Chondrocyte (in vitro differentiated cells): Measurements from ENCODE around the gene UNC13D. TPM values are rescaled to one million over a fixed set of nuclear protein-coding genes. Genes with fewer than 3 reads are reported as not detected.
"Not testable (repeated sequence)": the region's sequence is repeated elsewhere in the genome, so short reads cannot be mapped to it uniquely, and the experiment has no call there.

Experiments
- DNase-seq: peaks from one replicate; pipeline ENCODE4 v3.0.0; 2021; ENCODE audit warnings: mixed read lengths, low spot score
- H3K27ac Mint-ChIP-seq: one replicate; pipeline ENCODE4 v1.8.0; 2021; ENCODE audit warnings: mild to moderate bottlenecking, moderate library complexity, mixed read lengths; ENCODE audit not compliant: unreplicated experiment
- H3K27me3 Mint-ChIP-seq: 2 replicates; pipeline ENCODE4 v1.8.0; 2021; ENCODE audit warnings: low read depth, mixed read lengths
- H3K36me3 Mint-ChIP-seq: 2 replicates; pipeline ENCODE4 v1.8.0; 2021; ENCODE audit warnings: low read depth, mixed read lengths
- H3K4me1 Mint-ChIP-seq: 2 replicates; pipeline ENCODE4 v1.8.0; 2021; ENCODE audit warnings: low read depth, mild to moderate bottlenecking, mixed read lengths
- H3K4me3 Mint-ChIP-seq: one replicate; pipeline ENCODE4 v1.8.0; 2021; ENCODE audit warnings: mild to moderate bottlenecking, moderate library complexity, mixed read lengths; ENCODE audit not compliant: unreplicated experiment
- H3K9me3 Mint-ChIP-seq: 2 replicates; pipeline ENCODE4 v1.8.0; 2021; ENCODE audit warnings: low read depth, mixed read lengths
- CTCF ChIP-seq: fragments of 200-600 bp; sonication (generic); IDR thresholded peaks from 2 replicates; pipeline ENCODE4 v1.5.0; 2021; ENCODE audit warnings: antibody characterized with exemption, mild to moderate bottlenecking, moderate library complexity
- total RNA-seq: library from RNA; stranded (reverse); gene quantifications from 3 replicates; pipeline ENCODE4 v1.2.1, GENCODE V29; 2021

UNC13D gene
- total RNA-seq, 1 donor from 2014 or later: 1.5 TPM

GRCh38 chr17:75864887-75865286 lies 20.7 kb upstream of the UNC13D start:
- not testable (repeated sequence) for H3K4me3 Mint-ChIP-seq, H3K27me3 Mint-ChIP-seq, H3K9me3 Mint-ChIP-seq, H3K36me3 Mint-ChIP-seq, DNase-seq
- H3K4me1 Mint-ChIP-seq: peaks cover 29% of the 10 kb centered on the region
- peak overlapping the region; percentile 78 for H3K27ac Mint-ChIP-seq

GRCh38 chr17:75864448-75864871 lies 20.3 kb upstream of the UNC13D start:
- H3K36me3 Mint-ChIP-seq: no peaks in the 10 kb centered on the region
- DNase-seq: no peak
- peak overlapping the region; percentile 6 for H3K4me3 Mint-ChIP-seq
- H3K27me3 Mint-ChIP-seq: no peaks in the 10 kb centered on the region
- peak overlapping the region; percentile 78 for H3K27ac Mint-ChIP-seq
- no peaks in the 10 kb centered on the region for H3K9me3 Mint-ChIP-seq
- H3K4me1 Mint-ChIP-seq: peaks cover 25% of the 10 kb centered on the region
- TF ChIP-seq CTCF: no peak

- Mint-ChIP-seq H3K36me3 (no peaks in the 10 kb centered on the region), H3K9me3 (no peaks in the 10 kb centered on the region), H3K4me3 (no peak overlapping the region), H3K27me3 (no peaks in the 10 kb centered on the region), H3K27ac (no peak overlapping the region), H3K4me1 (peaks cover 23% of the 10 kb centered on the region)
- no peak for TF ChIP-seq CTCF
- DNase-seq: no peak
Measured at GRCh38 chr17:75861927-75862317, 17.7 kb upstream of the UNC13D start.

GRCh38 chr17:75859358-75859757 lies 15.2 kb upstream of the UNC13D start:
- H3K4me1 Mint-ChIP-seq: peaks cover 20% of the 10 kb centered on the region
- H3K36me3 Mint-ChIP-seq, H3K27ac Mint-ChIP-seq, H3K4me3 Mint-ChIP-seq, H3K27me3 Mint-ChIP-seq, DNase-seq, H3K9me3 Mint-ChIP-seq: not testable (repeated sequence)

GRCh38 chr17:75856062-75856756 lies 12.0 kb upstream of the UNC13D start:
- DNase-seq: no peak
- H3K27ac Mint-ChIP-seq: peak overlapping the region; percentile 77
- no peak overlapping the region for H3K4me3 Mint-ChIP-seq
- peaks cover 3% of the 10 kb centered on the region for H3K36me3 Mint-ChIP-seq
- H3K9me3 Mint-ChIP-seq: no peaks in the 10 kb centered on the region
- peaks cover 31% of the 10 kb centered on the region for H3K4me1 Mint-ChIP-seq
- no peak for TF ChIP-seq CTCF
- no peaks in the 10 kb centered on the region for H3K27me3 Mint-ChIP-seq

GRCh38 chr17:75855310-75856061 lies 11.3 kb upstream of the UNC13D start, which contains the start of gene WBP2:
Gene WBP2 (minus strand): TSS chr17:75855335. CDS start chr17:75855297, 38 bp downstream.
- peak; percentile 99 for DNase-seq
- Mint-ChIP-seq H3K36me3 (peaks cover 6% of the 10 kb centered on the region), H3K4me1 (peaks cover 31% of the 10 kb centered on the region), H3K27ac (peak within 1 kb of the TSS; percentile 77), H3K9me3 (no peaks in the 10 kb centered on the region), H3K4me3 (no peak within 1 kb of the TSS), H3K27me3 (no peaks in the 10 kb centered on the region)
- peak; percentile 81 for TF ChIP-seq CTCF
